CD14-positive monocyte (primary cell): ENCODE data around the gene LCN9. TPM values are rescaled to one million over a fixed set of nuclear protein-coding genes. Genes with fewer than 3 reads are reported as not detected.

Source experiments
- DNase-seq, 3 donors: peaks; one replicate each; pipeline ENCODE4 v3.0.0-alpha.2; 2011 to 2022
- H2AFZ ChIP-seq: 2 replicates; pipeline ENCODE4 v1.6.0; 2012; ENCODE audit warnings: mild to moderate bottlenecking, low read depth, low read length, inconsistent platforms; ENCODE audit not compliant: insufficient read depth, poor library complexity, severe bottlenecking
- H3K27ac ChIP-seq, 2 donors: 1 replicate in 1 of 2; 2 replicates in 1 of 2; pipeline ENCODE4 v1.5.1; 2012 to 2013; ENCODE audit warnings: low read length in 2 of 2, control low read depth in 1 of 2, inconsistent platforms in 1 of 2, low read depth in 1 of 2, mild to moderate bottlenecking in 1 of 2
- H3K27me3 ChIP-seq, 2 donors: one replicate each; pipeline versions ENCODE4 v1.6.0 to v1.6.1; 2011 to 2013; ENCODE audit warnings: low read length in 2 of 2; ENCODE audit not compliant: control insufficient read depth in 2 of 2, insufficient read depth in 2 of 2
- H3K36me3 ChIP-seq, 2 donors: replicated peaks in 1 of 2; 1 replicate in 1 of 2; 2 replicates in 1 of 2; pipeline versions ENCODE4 v1.5.1 to v1.6.1; 2012 to 2013; ENCODE audit warnings: low read length in 2 of 2, control low read depth in 1 of 2, inconsistent platforms in 1 of 2, mild to moderate bottlenecking in 1 of 2; ENCODE audit not compliant: insufficient read depth in 2 of 2, control insufficient read depth in 1 of 2
- H3K4me1 ChIP-seq, 2 donors: 1 replicate in 1 of 2; 2 replicates in 1 of 2; pipeline versions ENCODE4 v1.5.1 to v1.6.1; 2012 to 2013; ENCODE audit warnings: low read length in 2 of 2, control low read depth in 1 of 2, inconsistent platforms in 1 of 2, mild to moderate bottlenecking in 1 of 2, moderate library complexity in 1 of 2; ENCODE audit not compliant: insufficient read depth in 2 of 2, control insufficient read depth in 1 of 2
- H3K4me2 ChIP-seq: replicated peaks from 2 replicates; pipeline ENCODE3; 2012; ENCODE audit warnings: low read length, moderate library complexity, mild to moderate bottlenecking; ENCODE audit not compliant: poor library complexity, severe bottlenecking; ENCODE audit errors: extremely low read depth
- H3K4me3 ChIP-seq, 3 experiments: fragments of 200-600 bp in 1 of 3; sonication (generic) in 1 of 3; replicated peaks in 1 of 3; 1 replicate in 2 of 3; 2 replicates in 1 of 3; pipeline ENCODE4 v1.5.1; 2011 to 2013; ENCODE audit warnings: low read length in 3 of 3, mild to moderate bottlenecking in 3 of 3, control low read depth in 2 of 3, low read depth in 2 of 3, inconsistent platforms in 1 of 3, moderate library complexity in 1 of 3
- H3K79me2 ChIP-seq: 2 replicates; pipeline ENCODE4 v1.6.0; 2012; ENCODE audit warnings: mild to moderate bottlenecking, control low read depth, inconsistent platforms, low read length, moderate library complexity; ENCODE audit not compliant: insufficient read depth
- H3K9ac ChIP-seq: 2 replicates; pipeline ENCODE4 v1.6.0; 2017; ENCODE audit warnings: low read length, mild to moderate bottlenecking; ENCODE audit not compliant: insufficient read depth, poor library complexity, severe bottlenecking
- H3K9me3 ChIP-seq, 2 donors: replicated peaks in 1 of 2; 1 replicate in 1 of 2; 2 replicates in 1 of 2; pipeline versions ENCODE4 v1.5.1 to v1.6.1; 2012 to 2013; ENCODE audit warnings: low read length in 2 of 2, control low read depth in 1 of 2; ENCODE audit not compliant: control insufficient read depth in 1 of 2, insufficient read depth in 1 of 2
- H4K20me1 ChIP-seq: 2 replicates; pipeline ENCODE4 v1.6.0; 2012; ENCODE audit warnings: mild to moderate bottlenecking, low read length, control low read depth, moderate library complexity; ENCODE audit not compliant: insufficient read depth
- H3K27ac Mint-ChIP-seq, 7 donors: one replicate each; pipeline ENCODE4 v1.8.0; 2020; ENCODE audit warnings: mild to moderate bottlenecking in 7 of 7, mixed read lengths in 7 of 7, moderate library complexity in 6 of 7, inconsistent platforms in 2 of 7
- H3K27me3 Mint-ChIP-seq, 3 donors: one replicate each; pipeline ENCODE4 v1.8.0; 2021 to 2022; ENCODE audit warnings: low read depth in 3 of 3, mild to moderate bottlenecking in 3 of 3, mixed read lengths in 3 of 3, moderate library complexity in 3 of 3, inconsistent platforms in 1 of 3
- H3K36me3 Mint-ChIP-seq, 2 donors: one replicate each; pipeline ENCODE4 v1.8.0; 2020; ENCODE audit warnings: mixed read lengths in 2 of 2, inconsistent platforms in 1 of 2, mild to moderate bottlenecking in 1 of 2
- H3K4me1 Mint-ChIP-seq: one replicate; pipeline ENCODE4 v1.8.0; 2020; ENCODE audit warnings: mild to moderate bottlenecking, mixed read lengths
- H3K4me3 Mint-ChIP-seq, 2 donors: one replicate each; pipeline ENCODE4 v1.8.0; 2020; ENCODE audit warnings: mild to moderate bottlenecking in 2 of 2, mixed read lengths in 2 of 2, moderate library complexity in 1 of 2
- H3K9me3 Mint-ChIP-seq, 7 donors: one replicate each; pipeline ENCODE4 v1.8.0; 2020 to 2022; ENCODE audit warnings: mixed read lengths in 7 of 7, mild to moderate bottlenecking in 6 of 7, moderate library complexity in 6 of 7, inconsistent platforms in 2 of 7
- WGBS: methylation state at CpG from one replicate; pipeline ENCODE4 v1.1.5; 2013; ENCODE audit warnings: missing lambda C conversion rate; ENCODE audit not compliant: insufficient coverage; 5-methylcytosine and 5-hydroxymethylcytosine counted together
- intact Hi-C, 2 donors: fragments of 100-400 bp; cut with micrococcal nuclease; formaldehyde crosslinking; loops; one replicate each; pipeline versions ENCODE4 v1.15.0 to v1.15.1; 2023
- polyA plus RNA-seq, 3 donors: library from polyadenylated mRNA; depleted of rRNA in 1 of 3; unstranded in 2 of 3; stranded (reverse) in 1 of 3; fragments of 300-500 nt in 2 of 3; fragments of >200 nt in 1 of 3; fragmentation: Illumina TruSeq in 2 of 3; gene quantifications; 1 replicate in 2 of 3; 2 replicates in 1 of 3; pipeline ENCODE4 v1.2.3, GENCODE V29; 2012 to 2021
- TF ChIP-seq, protein P1 (sequence below): fragments of 200-600 bp; IDR thresholded peaks from one replicate; pipeline ENCODE4 v1.8.0; 2022; ENCODE audit warnings: antibody characterized with exemption, mild to moderate bottlenecking

The LCN9 gene
- polyA plus RNA-seq, 3 donors = not detected

DNA sequence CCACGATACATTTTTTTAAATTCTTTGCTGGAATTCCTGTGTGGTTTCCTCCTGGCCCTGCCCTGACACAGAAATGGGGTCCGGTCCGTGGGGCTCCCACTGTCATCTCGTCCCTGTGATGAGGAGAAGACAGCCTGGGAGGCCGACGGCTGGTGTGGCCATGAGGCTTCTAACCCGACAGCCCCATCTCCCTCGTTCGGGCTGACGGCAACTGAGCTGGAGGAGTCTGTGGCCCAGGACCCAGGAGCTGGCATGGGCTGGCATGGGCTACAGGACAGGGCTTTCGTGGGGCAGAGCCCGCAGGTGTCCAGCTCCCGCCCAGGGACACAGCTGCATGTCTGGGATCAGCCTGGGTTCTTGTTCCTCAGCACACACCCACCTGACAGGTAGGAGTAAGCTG lies 13.8 kb downstream of the LCN9 start:
- Histone ChIP-seq H3K27ac (no peak overlapping the region), H3K79me2 (no peaks in the 10 kb centered on the region), H4K20me1 (no peaks in the 10 kb centered on the region), H3K4me2 (no peak overlapping the region), H3K27me3 (no peaks in the 10 kb centered on the region), H3K4me1 (no peaks in the 10 kb centered on the region), H3K9ac (no peak overlapping the region), H3K36me3 (no peaks in the 10 kb centered on the region), H2AFZ (no peak overlapping the region), H3K9me3 (no peaks in the 10 kb centered on the region), H3K4me3 (no peak overlapping the region)
- Mint-ChIP-seq H3K36me3 (no peaks in the 10 kb centered on the region), H3K27ac (no peak overlapping the region), H3K9me3 (peaks cover 0 to 2% (median 0%) of the 10 kb centered on the region in 7 donors), H3K27me3 (peaks cover 2 to 8% (median 6%) of the 10 kb centered on the region in 3 donors), H3K4me3 (no peak overlapping the region), H3K4me1 (no peaks in the 10 kb centered on the region)
- TF ChIP-seq, protein P1, sequence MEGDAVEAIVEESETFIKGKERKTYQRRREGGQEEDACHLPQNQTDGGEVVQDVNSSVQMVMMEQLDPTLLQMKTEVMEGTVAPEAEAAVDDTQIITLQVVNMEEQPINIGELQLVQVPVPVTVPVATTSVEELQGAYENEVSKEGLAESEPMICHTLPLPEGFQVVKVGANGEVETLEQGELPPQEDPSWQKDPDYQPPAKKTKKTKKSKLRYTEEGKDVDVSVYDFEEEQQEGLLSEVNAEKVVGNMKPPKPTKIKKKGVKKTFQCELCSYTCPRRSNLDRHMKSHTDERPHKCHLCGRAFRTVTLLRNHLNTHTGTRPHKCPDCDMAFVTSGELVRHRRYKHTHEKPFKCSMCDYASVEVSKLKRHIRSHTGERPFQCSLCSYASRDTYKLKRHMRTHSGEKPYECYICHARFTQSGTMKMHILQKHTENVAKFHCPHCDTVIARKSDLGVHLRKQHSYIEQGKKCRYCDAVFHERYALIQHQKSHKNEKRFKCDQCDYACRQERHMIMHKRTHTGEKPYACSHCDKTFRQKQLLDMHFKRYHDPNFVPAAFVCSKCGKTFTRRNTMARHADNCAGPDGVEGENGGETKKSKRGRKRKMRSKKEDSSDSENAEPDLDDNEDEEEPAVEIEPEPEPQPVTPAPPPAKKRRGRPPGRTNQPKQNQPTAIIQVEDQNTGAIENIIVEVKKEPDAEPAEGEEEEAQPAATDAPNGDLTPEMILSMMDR = no peak
- WGBS = 85% methylated on average over 11 of the region's 13 CpGs
- DNase-seq = no peak
- intact Hi-C loops = no loop called here

DNA sequence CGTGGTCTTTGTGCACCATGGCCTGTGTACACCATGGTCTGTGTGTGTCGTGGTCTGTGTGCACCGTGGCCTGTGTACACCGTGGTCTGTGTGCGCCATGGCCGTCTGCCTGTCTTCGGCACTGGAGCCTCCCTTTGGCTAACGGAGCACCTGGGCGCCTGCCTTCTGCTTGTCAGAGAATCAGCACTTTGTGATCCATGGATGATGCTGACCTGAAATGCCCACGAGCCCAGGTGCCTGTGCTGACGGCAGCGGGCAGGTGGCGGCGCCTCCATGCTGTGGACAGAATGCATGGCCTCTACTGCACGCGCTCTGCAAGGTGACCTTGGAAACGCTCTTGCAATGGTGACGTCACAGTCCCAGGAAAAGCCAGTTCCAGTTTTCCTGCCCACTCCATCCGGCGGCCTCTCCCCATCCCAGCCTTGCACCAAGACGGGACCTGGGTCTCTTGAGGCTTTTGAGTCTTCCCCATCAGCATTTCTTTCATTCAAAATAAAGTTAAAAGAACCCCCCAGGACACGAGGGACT lies 14.6 kb downstream of the LCN9 start:
- Histone ChIP-seq H2AFZ (no peak overlapping the region), H3K79me2 (no peaks in the 10 kb centered on the region), H3K27me3 (no peaks in the 10 kb centered on the region), H3K36me3 (no peaks in the 10 kb centered on the region), H3K9ac (no peak overlapping the region), H3K9me3 (no peaks in the 10 kb centered on the region), H3K4me3 (no peak overlapping the region), H3K4me1 (no peaks in the 10 kb centered on the region), H3K4me2 (no peak overlapping the region), H3K27ac (no peak overlapping the region), H4K20me1 (no peaks in the 10 kb centered on the region)
- Mint-ChIP-seq H3K36me3 (no peaks in the 10 kb centered on the region), H3K27me3 (peaks cover 2 to 6% (median 6%) of the 10 kb centered on the region in 3 donors), H3K27ac (no peak overlapping the region), H3K9me3 (peaks cover 0 to 2% (median 0%) of the 10 kb centered on the region in 7 donors), H3K4me1 (no peaks in the 10 kb centered on the region), H3K4me3 (no peak overlapping the region)
- DNase-seq = no peak
- 84% methylated on average over 18 of the region's 22 CpGs for WGBS
- TF ChIP-seq, protein P1 = no peak
- intact Hi-C loops = no loop called here
